Stimulated activated naive CD8-positive, alpha-beta T cell treated with anti-CD3 and anti-CD28 coated beads, Interleukin-15, amount 100 ng/mL, for 72 hours (primary cell): ENCODE measurements around the gene APMAP.

Source experiments
- ATAC-seq: fragments of 150-1000 bp; cut with Tn5 transposase; 2 replicates; pipeline ENCODE4 v1.10.0; 2021; ENCODE audit warnings: mild to moderate bottlenecking, moderate library complexity
- DNase-seq, 2 donors: peaks; one replicate each; pipeline ENCODE4 v3.0.0; 2021 to 2022
- H3K27ac Mint-ChIP-seq, 2 donors: one replicate each; pipeline ENCODE4 v1.8.0; 2022; ENCODE audit warnings: mild to moderate bottlenecking in 2 of 2, mixed read lengths in 2 of 2, moderate library complexity in 2 of 2
- H3K27me3 Mint-ChIP-seq: one replicate; pipeline ENCODE4 v1.8.0; 2022; ENCODE audit warnings: mixed read lengths
- H3K4me1 Mint-ChIP-seq: one replicate; pipeline ENCODE4 v1.8.0; 2022; ENCODE audit warnings: mild to moderate bottlenecking, mixed read lengths
- H3K4me3 Mint-ChIP-seq, 2 donors: one replicate each; pipeline ENCODE4 v1.8.0; 2022; ENCODE audit warnings: mild to moderate bottlenecking in 2 of 2, mixed read lengths in 2 of 2, moderate library complexity in 1 of 2
- H3K9me3 Mint-ChIP-seq, 2 donors: one replicate each; pipeline ENCODE4 v1.8.0; 2022; ENCODE audit warnings: mixed read lengths in 2 of 2

APMAP gene

GRCh38 chr20:24915892-24916291, 76.7 kb downstream of the APMAP start:
- DNase-seq (no peak), ATAC-seq (no peak)
- Mint-ChIP-seq H3K27ac (no peak overlapping the region), H3K4me3 (no peak overlapping the region), H3K9me3 (no peaks in the 10 kb centered on the region), H3K27me3 (peaks cover 12% of the 10 kb centered on the region), H3K4me1 (peaks cover 11% of the 10 kb centered on the region)

- Mint-ChIP-seq H3K9me3 (no peaks in the 10 kb centered on the region), H3K4me1 (peaks cover 11% of the 10 kb centered on the region), H3K27me3 (peaks cover 12% of the 10 kb centered on the region), H3K4me3 (no peak overlapping the region), H3K27ac (no peak overlapping the region)
- ATAC-seq (no peak), DNase-seq (no peak)
Measured at GRCh38 chr20:24915440-24915839, 77.1 kb downstream of the APMAP start.

- ATAC-seq (no peak), DNase-seq (no peak)
- peaks cover 11% of the 10 kb centered on the region for H3K4me1 Mint-ChIP-seq
- H3K27me3 Mint-ChIP-seq = peaks cover 12% of the 10 kb centered on the region
- no peaks in the 10 kb centered on the region for H3K9me3 Mint-ChIP-seq
- no peak overlapping the region for H3K4me3 Mint-ChIP-seq
- no peak overlapping the region for H3K27ac Mint-ChIP-seq
Measured at GRCh38 chr20:24914388-24915241, 77.9 kb downstream of the APMAP start.

- no peak for ATAC-seq
- H3K4me1 Mint-ChIP-seq = peaks cover 5% of the 10 kb centered on the region
- H3K4me3 Mint-ChIP-seq = no peak overlapping the region
- no peak overlapping the region for H3K27ac Mint-ChIP-seq
- peaks cover 0 to 7% of the 10 kb centered on the region in 2 donors for H3K9me3 Mint-ChIP-seq
- no peak for DNase-seq
- peaks cover 12% of the 10 kb centered on the region for H3K27me3 Mint-ChIP-seq
Measured at GRCh38 chr20:24913076-24913628, 79.4 kb downstream of the APMAP start.
